Measurements from ENCODE around the gene LHFPL4. TPM values are rescaled to one million over a fixed set of nuclear protein-coding genes. Genes with fewer than 3 reads are reported as not detected.
A peak's percentile ranks its signal among the peaks of the same experiment; 100 is the strongest.

LHFPL4 gene
- total and polyA plus RNA-seq, 2 of the 13 experiments (the other 11 are each of a cell fraction or from before 2014, with no cell fraction given): 0.02 to 0.03 TPM

- TF ChIP-seq, protein P1, sequence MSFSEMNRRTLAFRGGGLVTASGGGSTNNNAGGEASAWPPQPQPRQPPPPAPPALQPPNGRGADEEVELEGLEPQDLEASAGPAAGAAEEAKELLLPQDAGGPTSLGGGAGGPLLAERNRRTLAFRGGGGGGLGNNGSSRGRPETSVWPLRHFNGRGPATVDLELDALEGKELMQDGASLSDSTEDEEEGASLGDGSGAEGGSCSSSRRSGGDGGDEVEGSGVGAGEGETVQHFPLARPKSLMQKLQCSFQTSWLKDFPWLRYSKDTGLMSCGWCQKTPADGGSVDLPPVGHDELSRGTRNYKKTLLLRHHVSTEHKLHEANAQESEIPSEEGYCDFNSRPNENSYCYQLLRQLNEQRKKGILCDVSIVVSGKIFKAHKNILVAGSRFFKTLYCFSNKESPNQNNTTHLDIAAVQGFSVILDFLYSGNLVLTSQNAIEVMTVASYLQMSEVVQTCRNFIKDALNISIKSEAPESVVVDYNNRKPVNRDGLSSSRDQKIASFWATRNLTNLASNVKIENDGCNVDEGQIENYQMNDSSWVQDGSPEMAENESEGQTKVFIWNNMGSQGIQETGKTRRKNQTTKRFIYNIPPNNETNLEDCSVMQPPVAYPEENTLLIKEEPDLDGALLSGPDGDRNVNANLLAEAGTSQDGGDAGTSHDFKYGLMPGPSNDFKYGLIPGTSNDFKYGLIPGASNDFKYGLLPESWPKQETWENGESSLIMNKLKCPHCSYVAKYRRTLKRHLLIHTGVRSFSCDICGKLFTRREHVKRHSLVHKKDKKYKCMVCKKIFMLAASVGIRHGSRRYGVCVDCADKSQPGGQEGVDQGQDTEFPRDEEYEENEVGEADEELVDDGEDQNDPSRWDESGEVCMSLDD (CRISPR knock-in tag; IDR thresholded peaks at IDR 0.05; ENCODE audit: borderline replicate concordance): no peak
- TF ChIP-seq WIZ (CRISPR knock-in tag; IDR thresholded peaks at IDR 0.05): peak; percentile 80; the same call in 1 of the 2 replicates
- no peak for TF ChIP-seq ZNF598 (CRISPR knock-in tag; IDR thresholded peaks at IDR 0.05; ENCODE audit: borderline replicate concordance)
- 0 out of 4 replicates have a peak, but pooled peaks of 1 of the 2 experiments have one; percentile 33 for TF ChIP-seq KLF16 (CRISPR knock-in tag; IDR thresholded peaks at IDR 0.05)
- TF ChIP-seq ZNF543 (CRISPR knock-in tag; IDR thresholded peaks at IDR 0.05): peak; percentile 56; the same call in 1 of the 2 replicates
- TF ChIP-seq ZBTB38 (CRISPR knock-in tag; IDR thresholded peaks at IDR 0.05): peak; percentile 81
- 0 out of 2 replicates have a peak, but pooled peaks have one; percentile 27 for TF ChIP-seq ZMAT3 (CRISPR knock-in tag; conservative IDR thresholded peaks at IDR 0.05)
- TF ChIP-seq TFE3 (CRISPR knock-in tag; IDR thresholded peaks at IDR 0.05): 0 out of 2 replicates have a peak, but pooled peaks have one; percentile 25
- TF ChIP-seq ZNF275 (CRISPR knock-in tag; IDR thresholded peaks at IDR 0.05; ENCODE audit: borderline replicate concordance): no peak
- no peak for TF ChIP-seq ISL2 (CRISPR knock-in tag; IDR thresholded peaks at IDR 0.05)
- no peak for TF ChIP-seq SRF (IDR thresholded peaks at IDR 0.05; ENCODE audit: low read depth, low read length)
- TF ChIP-seq, protein P2, sequence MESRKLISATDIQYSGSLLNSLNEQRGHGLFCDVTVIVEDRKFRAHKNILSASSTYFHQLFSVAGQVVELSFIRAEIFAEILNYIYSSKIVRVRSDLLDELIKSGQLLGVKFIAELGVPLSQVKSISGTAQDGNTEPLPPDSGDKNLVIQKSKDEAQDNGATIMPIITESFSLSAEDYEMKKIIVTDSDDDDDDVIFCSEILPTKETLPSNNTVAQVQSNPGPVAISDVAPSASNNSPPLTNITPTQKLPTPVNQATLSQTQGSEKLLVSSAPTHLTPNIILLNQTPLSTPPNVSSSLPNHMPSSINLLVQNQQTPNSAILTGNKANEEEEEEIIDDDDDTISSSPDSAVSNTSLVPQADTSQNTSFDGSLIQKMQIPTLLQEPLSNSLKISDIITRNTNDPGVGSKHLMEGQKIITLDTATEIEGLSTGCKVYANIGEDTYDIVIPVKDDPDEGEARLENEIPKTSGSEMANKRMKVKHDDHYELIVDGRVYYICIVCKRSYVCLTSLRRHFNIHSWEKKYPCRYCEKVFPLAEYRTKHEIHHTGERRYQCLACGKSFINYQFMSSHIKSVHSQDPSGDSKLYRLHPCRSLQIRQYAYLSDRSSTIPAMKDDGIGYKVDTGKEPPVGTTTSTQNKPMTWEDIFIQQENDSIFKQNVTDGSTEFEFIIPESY (CRISPR knock-in tag; IDR thresholded peaks at IDR 0.05): peak; percentile 93
- peak; percentile 51; the same call in 1 of the 2 replicates for TF ChIP-seq ZSCAN21 (CRISPR knock-in tag; IDR thresholded peaks at IDR 0.05; ENCODE audit: borderline replicate concordance)
- TF ChIP-seq ZNF687 (CRISPR knock-in tag; IDR thresholded peaks at IDR 0.05): 0 out of 2 replicates have a peak, but pooled peaks have one; percentile 16
Measured at GRCh38 chr3:9552252-9552999, 1.2 kb downstream of the LHFPL4 start (continued).

Data from HepG2 (cell line).